Measurements from ENCODE around the gene HOXD8.

DNA sequence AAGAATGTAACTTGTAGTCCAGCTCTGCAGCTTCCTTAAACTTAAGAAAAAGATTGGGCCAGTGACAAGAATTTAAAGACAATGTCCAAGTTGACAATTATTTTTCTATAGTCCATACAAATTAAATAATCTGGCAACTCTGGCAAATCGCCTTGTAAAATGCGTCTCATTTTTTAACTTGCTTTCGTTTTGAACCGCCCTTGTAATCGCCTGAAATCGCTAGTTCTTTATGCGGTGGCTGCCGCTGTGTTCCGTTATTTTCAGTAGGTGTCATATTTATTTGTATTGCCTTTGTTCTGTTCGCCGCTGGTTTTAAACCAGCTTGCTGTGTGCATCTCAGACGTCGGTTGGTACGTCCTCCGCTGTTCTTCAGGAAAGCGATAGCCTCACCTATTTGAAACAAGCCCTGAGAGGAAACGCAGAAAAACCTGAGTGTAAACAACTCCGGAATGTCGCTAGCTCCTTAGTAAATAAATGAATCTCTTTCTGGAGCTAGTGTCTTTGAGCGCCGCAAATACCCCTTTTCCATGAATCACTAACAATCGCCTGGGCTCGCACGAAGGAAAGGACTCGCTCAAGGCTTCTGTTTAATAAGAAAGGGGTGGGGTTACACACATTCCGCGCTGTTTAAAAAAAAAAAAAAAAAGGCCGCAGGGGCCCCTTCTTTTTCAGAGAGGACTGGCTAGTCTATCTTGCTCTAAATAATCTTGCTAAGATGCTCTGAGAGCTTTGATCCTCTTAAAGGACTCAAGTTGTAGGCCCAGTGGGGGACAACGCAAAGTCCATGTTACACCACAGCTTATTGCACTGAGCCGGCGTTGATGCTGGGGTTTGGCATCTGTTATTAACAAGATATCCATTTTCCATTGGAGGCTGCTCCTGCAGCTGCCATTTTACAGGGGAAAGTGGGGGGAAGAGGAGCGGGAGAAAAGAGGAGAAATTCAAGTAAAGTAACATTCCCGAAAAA is 3.0 kb downstream of the HOXD8 start:
- TF ChIP-seq, protein P1, sequence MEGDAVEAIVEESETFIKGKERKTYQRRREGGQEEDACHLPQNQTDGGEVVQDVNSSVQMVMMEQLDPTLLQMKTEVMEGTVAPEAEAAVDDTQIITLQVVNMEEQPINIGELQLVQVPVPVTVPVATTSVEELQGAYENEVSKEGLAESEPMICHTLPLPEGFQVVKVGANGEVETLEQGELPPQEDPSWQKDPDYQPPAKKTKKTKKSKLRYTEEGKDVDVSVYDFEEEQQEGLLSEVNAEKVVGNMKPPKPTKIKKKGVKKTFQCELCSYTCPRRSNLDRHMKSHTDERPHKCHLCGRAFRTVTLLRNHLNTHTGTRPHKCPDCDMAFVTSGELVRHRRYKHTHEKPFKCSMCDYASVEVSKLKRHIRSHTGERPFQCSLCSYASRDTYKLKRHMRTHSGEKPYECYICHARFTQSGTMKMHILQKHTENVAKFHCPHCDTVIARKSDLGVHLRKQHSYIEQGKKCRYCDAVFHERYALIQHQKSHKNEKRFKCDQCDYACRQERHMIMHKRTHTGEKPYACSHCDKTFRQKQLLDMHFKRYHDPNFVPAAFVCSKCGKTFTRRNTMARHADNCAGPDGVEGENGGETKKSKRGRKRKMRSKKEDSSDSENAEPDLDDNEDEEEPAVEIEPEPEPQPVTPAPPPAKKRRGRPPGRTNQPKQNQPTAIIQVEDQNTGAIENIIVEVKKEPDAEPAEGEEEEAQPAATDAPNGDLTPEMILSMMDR (IDR thresholded peaks at IDR 0.05), result no peak
- TF ChIP-seq EP300 (IDR thresholded peaks at IDR 0.05) (no peak), POLR2A (IDR thresholded peaks at IDR 0.05) (no peak)

Measured in ovary (tissue), 3 donors.